ENCODE data around the gene AKAP12.

The AKAP12 gene

GRCh38 chr6:151365233-151365632 lies 125.5 kb downstream of the AKAP12 start:
- H3K79me2 ChIP-seq (ENCODE audit: insufficient read depth, low read length): no peaks in the 10 kb centered on the region
- H3K27me3 ChIP-seq (ENCODE audit: insufficient read depth, low read length): no peaks in the 10 kb centered on the region
- no peak overlapping the region for H3K9ac ChIP-seq (ENCODE audit: low read length)
- no peaks in the 10 kb centered on the region for H4K20me1 ChIP-seq (ENCODE audit: insufficient read depth, low read length)
- H3K4me1 ChIP-seq (ENCODE audit: insufficient read depth, low read length, severe bottlenecking): no peaks in the 10 kb centered on the region
- no peaks in the 10 kb centered on the region for H3F3A ChIP-seq (ENCODE audit: insufficient read depth, low read length)
- H3K27ac ChIP-seq (ENCODE audit: low read depth, low read length, poor library complexity, severe bottlenecking): no peak overlapping the region
- H3K9me3 ChIP-seq (ENCODE audit: low read length): no peaks in the 10 kb centered on the region
- H2AFZ ChIP-seq (ENCODE audit: low read length): no peak overlapping the region
- H3K4me3 ChIP-seq (ENCODE audit: low read depth, low read length, poor library complexity, severe bottlenecking): no peak overlapping the region
- no peak overlapping the region for H3K4me2 ChIP-seq (ENCODE audit: low read length)
- TF ChIP-seq EZH2 (IDR thresholded peaks at IDR 0.05; ENCODE audit: borderline replicate concordance, low read length): no peak
- no peak for TF ChIP-seq CTCF (IDR thresholded peaks at IDR 0.05; ENCODE audit: low read length)
- H3K36me3 ChIP-seq (ENCODE audit: insufficient read depth, low read length): peaks cover 64% of the 10 kb centered on the region
- no peaks in the 10 kb centered on the region for H3K9me2 ChIP-seq (ENCODE audit: low read depth, low read length)

GRCh38 chr6:151370509-151371078 lies 130.8 kb downstream of the AKAP12 start:
- Histone ChIP-seq H4K20me1 (ENCODE audit: insufficient read depth, low read length) (no peaks in the 10 kb centered on the region), H3K9me2 (ENCODE audit: low read depth, low read length) (no peaks in the 10 kb centered on the region), H3K4me2 (ENCODE audit: low read length) (no peak overlapping the region), H3K4me3 (ENCODE audit: low read depth, low read length, poor library complexity, severe bottlenecking) (no peak overlapping the region), H3K36me3 (ENCODE audit: insufficient read depth, low read length) (peaks cover 57% of the 10 kb centered on the region), H3K9me3 (ENCODE audit: low read length) (no peaks in the 10 kb centered on the region), H3K79me2 (ENCODE audit: insufficient read depth, low read length) (peaks cover 18% of the 10 kb centered on the region), H3F3A (ENCODE audit: insufficient read depth, low read length) (no peaks in the 10 kb centered on the region), H2AFZ (ENCODE audit: low read length) (no peak overlapping the region), H3K9ac (ENCODE audit: low read length) (no peak overlapping the region), H3K27me3 (ENCODE audit: insufficient read depth, low read length) (no peaks in the 10 kb centered on the region), H3K4me1 (ENCODE audit: insufficient read depth, low read length, severe bottlenecking) (no peaks in the 10 kb centered on the region), H3K27ac (ENCODE audit: low read depth, low read length, poor library complexity, severe bottlenecking) (no peak overlapping the region)
- TF ChIP-seq EZH2 (IDR thresholded peaks at IDR 0.05; ENCODE audit: borderline replicate concordance, low read length) (no peak), CTCF (IDR thresholded peaks at IDR 0.05; ENCODE audit: low read length) (peak; percentile 9; the same call in 1 of the 2 replicates)

- Histone ChIP-seq H4K20me1 (ENCODE audit: insufficient read depth, low read length) (no peaks in the 10 kb centered on the region), H3K9me2 (ENCODE audit: low read depth, low read length) (no peaks in the 10 kb centered on the region), H3K27ac (ENCODE audit: low read depth, low read length, poor library complexity, severe bottlenecking) (no peak overlapping the region), H3F3A (ENCODE audit: insufficient read depth, low read length) (no peaks in the 10 kb centered on the region), H3K79me2 (ENCODE audit: insufficient read depth, low read length) (peaks cover 34% of the 10 kb centered on the region), H3K9ac (ENCODE audit: low read length) (no peak overlapping the region), H3K36me3 (ENCODE audit: insufficient read depth, low read length) (peaks cover 45% of the 10 kb centered on the region), H3K27me3 (ENCODE audit: insufficient read depth, low read length) (no peaks in the 10 kb centered on the region), H3K9me3 (ENCODE audit: low read length) (no peaks in the 10 kb centered on the region; the same call in 1 of the 2 replicates), H3K4me3 (ENCODE audit: low read depth, low read length, poor library complexity, severe bottlenecking) (no peak overlapping the region), H2AFZ (ENCODE audit: low read length) (no peak overlapping the region), H3K4me1 (ENCODE audit: insufficient read depth, low read length, severe bottlenecking) (peaks cover 9% of the 10 kb centered on the region), H3K4me2 (ENCODE audit: low read length) (no peak overlapping the region)
- TF ChIP-seq EZH2 (IDR thresholded peaks at IDR 0.05; ENCODE audit: borderline replicate concordance, low read length): no peak
- no peak for TF ChIP-seq CTCF (IDR thresholded peaks at IDR 0.05; ENCODE audit: low read length)
These were observed 132.4 kb downstream of the AKAP12 start for GRCh38 chr6:151372164-151372563.

All from OCI-LY1 (cell line).